GM12875 (cell line): ENCODE results near the gene MYCL.
A peak's percentile ranks its signal among the peaks of the same experiment; 100 is the strongest.

Experiments used
- H3K4me3 ChIP-seq: one replicate; pipeline ENCODE4 v1.5.1; 2011; ENCODE audit warnings: low read depth, low read length, control low read depth
- TF ChIP-seq, protein P1 (sequence below): IDR thresholded peaks from 2 replicates; pipeline ENCODE4 v1.5.1; 2011; ENCODE audit warnings: low read depth, mild to moderate bottlenecking, control low read depth, inconsistent platforms, low read length, moderate library complexity, borderline replicate concordance; ENCODE audit not compliant: insufficient read depth

The MYCL gene

DNA sequence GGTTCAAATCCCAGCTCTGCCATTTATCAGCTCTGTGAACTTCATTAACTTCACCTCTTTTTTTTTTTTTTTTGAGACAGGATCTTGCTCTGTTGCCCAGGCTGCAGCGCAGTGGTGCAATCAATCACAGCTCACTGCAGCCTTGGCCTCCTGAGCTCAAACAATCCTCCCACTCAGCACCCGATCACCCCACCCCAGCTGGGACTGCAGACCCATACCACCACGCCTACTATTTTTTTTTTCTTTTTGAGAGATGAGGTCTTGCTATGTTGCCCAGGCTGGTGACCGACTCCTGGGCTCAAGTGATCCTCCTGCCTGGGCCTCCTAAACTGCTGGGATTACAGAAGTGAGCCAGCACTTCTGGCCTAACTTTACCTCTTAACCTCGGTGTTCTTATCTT lies 16.2 kb downstream of the MYCL start:
- H3K4me3 ChIP-seq, result no peak overlapping the region
- TF ChIP-seq, protein P1, sequence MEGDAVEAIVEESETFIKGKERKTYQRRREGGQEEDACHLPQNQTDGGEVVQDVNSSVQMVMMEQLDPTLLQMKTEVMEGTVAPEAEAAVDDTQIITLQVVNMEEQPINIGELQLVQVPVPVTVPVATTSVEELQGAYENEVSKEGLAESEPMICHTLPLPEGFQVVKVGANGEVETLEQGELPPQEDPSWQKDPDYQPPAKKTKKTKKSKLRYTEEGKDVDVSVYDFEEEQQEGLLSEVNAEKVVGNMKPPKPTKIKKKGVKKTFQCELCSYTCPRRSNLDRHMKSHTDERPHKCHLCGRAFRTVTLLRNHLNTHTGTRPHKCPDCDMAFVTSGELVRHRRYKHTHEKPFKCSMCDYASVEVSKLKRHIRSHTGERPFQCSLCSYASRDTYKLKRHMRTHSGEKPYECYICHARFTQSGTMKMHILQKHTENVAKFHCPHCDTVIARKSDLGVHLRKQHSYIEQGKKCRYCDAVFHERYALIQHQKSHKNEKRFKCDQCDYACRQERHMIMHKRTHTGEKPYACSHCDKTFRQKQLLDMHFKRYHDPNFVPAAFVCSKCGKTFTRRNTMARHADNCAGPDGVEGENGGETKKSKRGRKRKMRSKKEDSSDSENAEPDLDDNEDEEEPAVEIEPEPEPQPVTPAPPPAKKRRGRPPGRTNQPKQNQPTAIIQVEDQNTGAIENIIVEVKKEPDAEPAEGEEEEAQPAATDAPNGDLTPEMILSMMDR, result no peak

- H3K4me3 ChIP-seq, result peak overlapping the region; percentile 24
- TF ChIP-seq, protein P1, result no peak
Measured at GRCh38 chr1:39882152-39882551, 19.6 kb downstream of the MYCL start.

- TF ChIP-seq, protein P1, result no peak
- H3K4me3 ChIP-seq, result no peak overlapping the region
Measured at GRCh38 chr1:39877980-39878956, 23.4 kb downstream of the MYCL start.

- TF ChIP-seq, protein P1, result no peak
- H3K4me3 ChIP-seq, result no peak overlapping the region
Measured at GRCh38 chr1:39877231-39877778, 24.4 kb downstream of the MYCL start.

GRCh38 chr1:39876144-39876543 lies 25.6 kb downstream of the MYCL start:
- H3K4me3 ChIP-seq, result no peak overlapping the region
- TF ChIP-seq, protein P1, result no peak

- no peak overlapping the region for H3K4me3 ChIP-seq
- TF ChIP-seq, protein P1, result no peak
Measured at GRCh38 chr1:39872698-39873097, 29.0 kb downstream of the MYCL start.
